ENCODE results near the gene ATCAY. TPM values are rescaled to one million over a fixed set of nuclear protein-coding genes. Genes with fewer than 3 reads are reported as not detected.

The ATCAY gene
- total and polyA plus RNA-seq, 2 of the 13 experiments (the other 11 are each of a cell fraction or from before 2014, with no cell fraction given), result not detected

- no peak for TF ChIP-seq MLXIP (CRISPR knock-in tag; IDR thresholded peaks at IDR 0.05; ENCODE audit: borderline replicate concordance)
- TF ChIP-seq MTF2 (CRISPR knock-in tag; IDR thresholded peaks at IDR 0.05; ENCODE audit: borderline replicate concordance), result no peak
- TF ChIP-seq KMT2A (CRISPR knock-in tag; IDR thresholded peaks at IDR 0.05), result no peak
- TF ChIP-seq ZNF614 (CRISPR knock-in tag; IDR thresholded peaks at IDR 0.05; ENCODE audit: borderline replicate concordance), result no peak
- 0 out of 2 replicates have a peak, but pooled peaks have one; percentile 19 for TF ChIP-seq MAZ (IDR thresholded peaks at IDR 0.05; ENCODE audit: borderline replicate concordance, low read depth, low read length)
- peak; percentile 66 for TF ChIP-seq MAZ (CRISPR knock-in tag; IDR thresholded peaks at IDR 0.05; ENCODE audit: low read depth)
- no peak for TF ChIP-seq CBX1 (IDR thresholded peaks at IDR 0.05; ENCODE audit: low read depth)
- TF ChIP-seq DPF2 (CRISPR knock-in tag; IDR thresholded peaks at IDR 0.05; ENCODE audit: borderline replicate concordance, low read depth), result no peak
- no peak for TF ChIP-seq NONO (IDR thresholded peaks at IDR 0.05)
- TF ChIP-seq NONO (CRISPR knock-in tag; conservative IDR thresholded peaks at IDR 0.05), result peak; percentile 86; the same call in 1 of the 2 replicates
- no peak for TF ChIP-seq ZNF75D (CRISPR knock-in tag; IDR thresholded peaks at IDR 0.05; ENCODE audit: borderline replicate concordance)
- TF ChIP-seq ZNF788 (CRISPR knock-in tag; IDR thresholded peaks at IDR 0.05; ENCODE audit: borderline replicate concordance), result peak; percentile 32; the same call in 1 of the 2 replicates
- TF ChIP-seq ZNF318 (CRISPR knock-in tag; IDR thresholded peaks at IDR 0.05), result 0 out of 2 replicates have a peak, but pooled peaks have one; percentile 28
- TF ChIP-seq EHMT2 (IDR thresholded peaks at IDR 0.05; ENCODE audit: borderline replicate concordance, low read depth, low read length), result no peak
- no peak for TF ChIP-seq SMYD3 (CRISPR knock-in tag; IDR thresholded peaks at IDR 0.05)
- TF ChIP-seq KDM4B (CRISPR knock-in tag; IDR thresholded peaks at IDR 0.05), result no peak
- TF ChIP-seq PHB2 (IDR thresholded peaks at IDR 0.05; ENCODE audit: partially characterized antibody), result no peak
- TF ChIP-seq ZNF747 (CRISPR knock-in tag; IDR thresholded peaks at IDR 0.05; ENCODE audit: borderline replicate concordance), result 0 out of 2 replicates have a peak, but pooled peaks have one; percentile 55
- no peak for TF ChIP-seq ZNF773 (CRISPR knock-in tag; IDR thresholded peaks at IDR 0.05; ENCODE audit: borderline replicate concordance)
Measured at GRCh38 chr19:3970808-3971598, 90.5 kb downstream of the ATCAY start, which contains the start of gene DAPK3 (continued).
